AG04449 (cell line): ENCODE measurements around the gene POC5.

ENCODE experiments used
- CTCF ChIA-PET: fragments of 350-600 bp; formaldehyde crosslinking; extraction: SDS; loops from one replicate; lab custom pipeline; 2021; ENCODE audit warnings: antibody characterized with exemption; lab: Yijun Ruan, JAX
- POLR2A ChIA-PET: fragments of 400-600, 350-600 bp; formaldehyde crosslinking; extraction: SDS; loops from one replicate; lab custom pipeline; 2020; ENCODE audit warnings: antibody characterized with exemption, inconsistent platforms; lab: Yijun Ruan, JAX
- DNase-seq: peaks from one replicate; pipeline ENCODE4 v3.0.0-alpha.2; 2010; ENCODE audit warnings: low read depth, low spot score
- H3K4me3 ChIP-seq: 2 replicates; pipeline ENCODE4 v1.5.1; 2011; ENCODE audit warnings: low read depth, mild to moderate bottlenecking, control low read depth, low read length
- TF ChIP-seq, protein P1 (sequence below): IDR thresholded peaks from one replicate; pipeline ENCODE4 v1.5.1; 2011; ENCODE audit warnings: mild to moderate bottlenecking, moderate library complexity, low read length, control low read depth, inconsistent platforms; ENCODE audit not compliant: insufficient read depth; ENCODE audit errors: missing control alignments

The POC5 gene, protein sequence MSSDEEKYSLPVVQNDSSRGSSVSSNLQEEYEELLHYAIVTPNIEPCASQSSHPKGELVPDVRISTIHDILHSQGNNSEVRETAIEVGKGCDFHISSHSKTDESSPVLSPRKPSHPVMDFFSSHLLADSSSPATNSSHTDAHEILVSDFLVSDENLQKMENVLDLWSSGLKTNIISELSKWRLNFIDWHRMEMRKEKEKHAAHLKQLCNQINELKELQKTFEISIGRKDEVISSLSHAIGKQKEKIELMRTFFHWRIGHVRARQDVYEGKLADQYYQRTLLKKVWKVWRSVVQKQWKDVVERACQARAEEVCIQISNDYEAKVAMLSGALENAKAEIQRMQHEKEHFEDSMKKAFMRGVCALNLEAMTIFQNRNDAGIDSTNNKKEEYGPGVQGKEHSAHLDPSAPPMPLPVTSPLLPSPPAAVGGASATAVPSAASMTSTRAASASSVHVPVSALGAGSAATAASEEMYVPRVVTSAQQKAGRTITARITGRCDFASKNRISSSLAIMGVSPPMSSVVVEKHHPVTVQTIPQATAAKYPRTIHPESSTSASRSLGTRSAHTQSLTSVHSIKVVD

DNA sequence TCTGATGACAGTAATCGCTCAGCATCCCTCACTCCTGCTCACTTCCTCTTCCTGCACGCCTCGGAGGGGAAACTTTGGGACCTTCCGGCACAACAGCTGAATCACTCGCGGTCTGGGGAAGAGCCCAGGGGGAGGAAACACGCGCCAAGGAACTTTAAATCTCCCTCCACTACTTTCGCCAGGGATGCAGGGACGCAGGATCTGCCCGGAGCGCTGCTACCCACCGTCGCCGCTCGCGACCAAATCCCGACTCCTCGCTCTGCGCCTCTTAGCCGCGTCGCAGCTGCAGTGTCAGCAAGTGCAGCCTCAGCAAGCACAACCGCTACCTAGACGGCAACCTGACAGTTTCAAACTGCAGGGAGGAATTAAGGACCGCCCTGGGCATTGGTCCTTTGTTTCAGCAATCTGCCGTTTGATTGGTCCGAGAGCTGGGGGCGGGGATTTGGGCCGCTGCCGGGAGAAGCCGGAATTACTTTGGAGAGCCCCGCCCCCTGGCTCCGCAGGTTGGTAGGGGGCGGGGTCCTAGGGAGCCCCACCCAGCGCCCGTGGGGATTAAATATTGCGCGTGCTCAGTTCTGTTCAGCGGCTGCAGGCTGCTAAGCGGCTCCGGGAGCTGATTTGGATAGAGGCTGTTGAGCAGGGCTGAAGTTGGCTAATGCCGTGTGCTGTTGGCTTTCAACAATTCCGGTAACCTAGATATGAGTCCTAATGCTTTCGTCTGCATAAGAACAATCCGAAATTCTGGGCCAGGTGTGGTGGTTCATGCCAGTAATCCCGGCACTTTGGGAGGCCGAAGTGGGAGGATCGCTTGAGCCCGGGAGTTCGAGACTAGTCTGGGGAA lies at the start of gene POC5:
Gene POC5 (minus strand): TSS at position 356 of the 841 bp plus-strand sequence. CDS start 4,500 bp downstream, outside the sequence.
- ChIA-PET CTCF (interaction anchor here (0.8 kb wide), 1 partner anchor 25 kb away, joined by 3 read pairs; no protein-coding TSS in a partner anchor), POLR2A (interaction anchor here (0.5 to 1.3 kb wide), 4 partner anchors 29 to 380 kb away, joined by 3 to 4 read pairs (median 3); partner anchors contain the start of gene HMGCR)
- H3K4me3 ChIP-seq = peak within 1 kb of the TSS; percentile 100
- TF ChIP-seq, protein P1, sequence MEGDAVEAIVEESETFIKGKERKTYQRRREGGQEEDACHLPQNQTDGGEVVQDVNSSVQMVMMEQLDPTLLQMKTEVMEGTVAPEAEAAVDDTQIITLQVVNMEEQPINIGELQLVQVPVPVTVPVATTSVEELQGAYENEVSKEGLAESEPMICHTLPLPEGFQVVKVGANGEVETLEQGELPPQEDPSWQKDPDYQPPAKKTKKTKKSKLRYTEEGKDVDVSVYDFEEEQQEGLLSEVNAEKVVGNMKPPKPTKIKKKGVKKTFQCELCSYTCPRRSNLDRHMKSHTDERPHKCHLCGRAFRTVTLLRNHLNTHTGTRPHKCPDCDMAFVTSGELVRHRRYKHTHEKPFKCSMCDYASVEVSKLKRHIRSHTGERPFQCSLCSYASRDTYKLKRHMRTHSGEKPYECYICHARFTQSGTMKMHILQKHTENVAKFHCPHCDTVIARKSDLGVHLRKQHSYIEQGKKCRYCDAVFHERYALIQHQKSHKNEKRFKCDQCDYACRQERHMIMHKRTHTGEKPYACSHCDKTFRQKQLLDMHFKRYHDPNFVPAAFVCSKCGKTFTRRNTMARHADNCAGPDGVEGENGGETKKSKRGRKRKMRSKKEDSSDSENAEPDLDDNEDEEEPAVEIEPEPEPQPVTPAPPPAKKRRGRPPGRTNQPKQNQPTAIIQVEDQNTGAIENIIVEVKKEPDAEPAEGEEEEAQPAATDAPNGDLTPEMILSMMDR = no peak
- DNase-seq = peak; percentile 57

DNA sequence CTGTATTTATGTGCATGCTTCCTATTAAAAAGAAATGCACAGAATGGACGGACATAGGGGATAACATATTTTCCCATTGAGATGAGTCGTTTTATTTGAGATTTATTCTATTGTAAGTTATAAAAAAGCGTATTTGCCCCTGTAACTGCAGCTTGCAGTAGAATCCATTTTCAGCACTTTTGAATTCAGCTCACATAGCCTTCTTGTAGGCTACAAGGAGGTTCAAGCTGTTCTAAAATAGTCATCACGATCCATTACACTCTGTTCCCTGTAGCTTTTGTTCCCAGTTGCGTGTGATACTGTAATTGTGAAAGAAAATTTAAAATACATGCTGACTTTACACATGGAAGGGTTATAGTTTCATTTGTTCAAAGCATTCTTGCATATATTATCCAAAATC lies 40.9 kb upstream of the POC5 start:
- TF ChIP-seq, protein P1 = no peak
- no peak for DNase-seq
- CTCF ChIA-PET = no interaction called here
- POLR2A ChIA-PET = no interaction called here
- no peak overlapping the region for H3K4me3 ChIP-seq

DNA sequence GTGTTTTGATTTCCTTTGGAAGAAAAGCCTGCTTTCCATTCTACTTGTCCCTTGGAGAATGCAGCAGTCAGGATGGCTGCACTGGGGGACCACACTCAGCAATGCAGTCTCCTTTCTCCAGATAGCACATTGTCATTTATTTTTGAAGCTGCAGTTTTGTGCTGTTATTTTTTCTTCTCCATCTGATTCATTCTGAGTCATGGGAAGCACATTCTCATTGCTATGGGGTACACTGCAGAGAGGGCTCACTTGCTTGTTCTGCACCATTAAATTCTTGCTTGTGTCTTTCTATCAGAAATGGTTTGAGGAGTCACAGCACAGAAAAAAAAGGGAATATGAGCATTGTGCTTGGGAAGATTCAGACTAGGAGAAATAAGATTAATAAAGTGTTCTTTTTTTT lies 39.7 kb upstream of the POC5 start:
- H3K4me3 ChIP-seq = no peak overlapping the region
- TF ChIP-seq, protein P1 = no peak
- ChIA-PET CTCF (no interaction called here), POLR2A (no interaction called here)
- DNase-seq = no peak

DNA sequence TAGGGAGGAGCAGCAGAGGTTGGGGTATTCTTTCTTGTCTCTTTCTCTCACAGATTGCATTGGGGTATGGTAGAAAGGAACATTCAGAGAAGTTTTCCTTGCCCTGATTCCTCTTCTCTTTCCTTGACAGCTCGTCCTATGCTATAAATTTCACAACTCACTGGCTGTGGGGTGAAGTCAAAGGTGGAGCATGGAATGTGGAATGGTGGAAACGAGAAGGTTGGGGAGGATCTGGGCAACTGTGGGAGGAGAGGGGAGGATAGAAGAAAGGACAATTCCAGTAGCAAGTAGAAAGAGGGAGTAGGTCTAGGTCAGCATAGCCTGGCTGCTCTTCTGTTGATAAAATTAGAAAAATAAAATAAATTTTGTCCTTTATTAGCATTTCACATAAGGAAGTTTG lies 39.0 kb upstream of the POC5 start:
- TF ChIP-seq, protein P1 = no peak
- ChIA-PET POLR2A (no interaction called here), CTCF (no interaction called here)
- no peak overlapping the region for H3K4me3 ChIP-seq
- DNase-seq = no peak

DNA sequence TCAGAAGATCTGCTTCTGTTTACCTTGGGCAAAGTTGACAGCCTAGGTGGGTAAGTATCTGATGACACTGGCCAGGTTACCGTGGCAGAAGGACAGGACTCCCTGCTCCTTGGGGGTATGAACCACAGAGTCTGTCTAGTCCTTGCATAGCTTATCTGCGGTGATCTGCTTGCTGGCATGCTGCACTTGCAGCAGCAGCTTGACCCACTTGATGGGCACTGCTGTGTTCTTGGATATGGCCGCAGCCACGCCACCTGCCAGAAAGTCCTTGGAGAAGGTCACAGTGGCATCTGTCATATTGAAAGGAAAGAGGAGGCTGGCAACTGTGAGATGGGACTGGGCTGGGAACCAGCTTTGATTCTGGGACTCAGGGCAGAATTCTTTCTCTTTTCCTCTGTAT lies 35.9 kb upstream of the POC5 start:
- ChIA-PET CTCF (no interaction called here), POLR2A (no interaction called here)
- H3K4me3 ChIP-seq = no peak overlapping the region
- no peak for DNase-seq
- TF ChIP-seq, protein P1 = no peak
